ENCODE data around the gene PRLR.

PRLR gene

GRCh38 chr5:35171991-35172390 lies 58.3 kb downstream of the PRLR start:
- in situ Hi-C loops (cut with MboI; ENCODE audit: low pct_unique_long_range_greater_than_20kb, low sequenced_read_pairs, unreplicated experiment), result no loop called here
- no peak for TF ChIP-seq CTCF (IDR thresholded peaks at IDR 0.05; ENCODE audit: extremely low read depth, insufficient read depth, missing control alignments)

DNA sequence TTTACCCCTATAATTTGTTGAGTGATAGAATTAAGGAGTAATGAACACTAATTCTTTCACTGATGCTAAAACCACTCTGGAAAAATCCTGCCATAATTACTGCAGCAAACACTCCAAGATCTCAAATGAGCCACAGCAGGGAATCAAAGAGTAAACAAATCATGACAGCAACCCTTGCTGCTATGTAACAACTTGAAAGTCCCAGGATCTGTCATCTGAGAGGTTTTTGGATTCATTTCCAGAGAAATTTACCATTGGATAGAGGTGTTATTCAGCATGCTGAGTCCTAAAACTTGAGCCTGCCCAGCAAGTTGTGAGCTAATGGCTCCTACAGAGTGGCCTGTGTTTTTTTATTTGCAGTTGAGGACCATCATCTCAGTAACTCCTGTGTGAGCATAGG lies 59.2 kb downstream of the PRLR start:
- TF ChIP-seq CTCF (IDR thresholded peaks at IDR 0.05; ENCODE audit: extremely low read depth, insufficient read depth, missing control alignments), result no peak
- DNase-seq (ENCODE audit: low spot score), result no peak
- in situ Hi-C loops (cut with MboI; ENCODE audit: low pct_unique_long_range_greater_than_20kb, low sequenced_read_pairs, unreplicated experiment), result no loop called here

More at GRCh38 chr5:35171991-35172390, 58.3 kb downstream of the PRLR start:
- no peak for DNase-seq (ENCODE audit: low spot score)

DNA sequence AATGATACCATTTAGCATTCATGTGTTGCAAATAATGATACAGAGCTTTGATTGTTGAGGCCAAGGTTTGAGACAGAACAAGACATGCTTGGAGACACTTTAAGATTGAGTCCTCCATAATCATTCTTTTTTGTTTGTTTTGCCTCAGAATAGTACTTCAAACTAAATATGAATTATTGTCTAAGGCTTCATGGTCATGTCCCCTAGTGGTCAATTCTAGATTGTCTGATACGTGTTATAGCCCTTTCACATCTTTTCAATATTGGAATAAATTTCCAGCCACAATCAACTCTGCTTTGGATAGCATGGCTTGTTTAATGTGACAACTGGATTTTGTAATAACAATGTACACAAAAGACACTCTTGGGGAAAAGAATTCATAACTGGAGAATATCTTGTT lies 64.2 kb downstream of the PRLR start:
- no peak for TF ChIP-seq CTCF (IDR thresholded peaks at IDR 0.05; ENCODE audit: extremely low read depth, insufficient read depth, missing control alignments)
- DNase-seq (ENCODE audit: low spot score), result no peak
- in situ Hi-C loops (cut with MboI; ENCODE audit: low pct_unique_long_range_greater_than_20kb, low sequenced_read_pairs, unreplicated experiment), result no loop called here

DNA sequence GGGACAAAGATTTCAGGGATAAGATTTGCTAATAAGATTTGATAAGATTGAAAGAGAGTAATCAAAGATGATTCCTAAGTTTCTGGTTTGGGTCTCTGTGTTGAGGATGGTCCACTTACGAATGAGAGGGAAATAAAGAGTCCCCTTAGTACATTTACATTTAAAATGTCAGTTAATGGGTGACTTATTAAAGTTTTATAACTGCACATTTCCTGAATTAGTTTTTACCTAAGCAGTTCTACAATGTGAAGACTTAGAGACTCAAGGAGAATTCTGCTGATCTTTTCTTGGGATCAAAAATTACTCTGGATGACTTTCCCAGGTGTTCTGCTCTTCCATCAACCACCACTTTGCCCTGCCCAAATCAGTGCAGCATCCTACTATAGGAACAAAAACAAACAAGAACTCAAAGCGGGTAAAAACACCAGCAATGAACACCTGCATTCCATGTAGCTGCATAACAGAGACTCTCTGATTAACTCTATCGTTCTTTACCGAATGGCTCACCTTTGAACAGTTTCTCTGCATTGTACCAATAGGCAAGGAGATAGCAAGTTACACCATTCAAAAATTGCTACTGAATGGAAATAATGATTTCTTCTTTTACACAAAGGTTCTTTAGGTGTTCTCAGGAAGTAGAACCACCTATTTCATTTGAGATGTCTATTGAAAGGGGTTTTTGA lies 65.3 kb downstream of the PRLR start:
- TF ChIP-seq CTCF (IDR thresholded peaks at IDR 0.05; ENCODE audit: extremely low read depth, insufficient read depth, missing control alignments), result no peak

GRCh38 chr5:35163710-35164033 lies 66.6 kb downstream of the PRLR start:
- no peak for TF ChIP-seq CTCF (IDR thresholded peaks at IDR 0.05; ENCODE audit: extremely low read depth, insufficient read depth, missing control alignments)
- in situ Hi-C loops (cut with MboI; ENCODE audit: low pct_unique_long_range_greater_than_20kb, low sequenced_read_pairs, unreplicated experiment), result no loop called here
- DNase-seq (ENCODE audit: low spot score), result no peak

More for the DNA sequence above, 65.3 kb downstream of the PRLR start:
- in situ Hi-C loops (cut with MboI; ENCODE audit: low pct_unique_long_range_greater_than_20kb, low sequenced_read_pairs, unreplicated experiment), result no loop called here
- DNase-seq (ENCODE audit: low spot score), result no peak

GRCh38 chr5:35162848-35163709 lies 67.2 kb downstream of the PRLR start:
- TF ChIP-seq CTCF (IDR thresholded peaks at IDR 0.05; ENCODE audit: extremely low read depth, insufficient read depth, missing control alignments), result no peak
- no peak for DNase-seq (ENCODE audit: low spot score)
- in situ Hi-C loops (cut with MboI; ENCODE audit: low pct_unique_long_range_greater_than_20kb, low sequenced_read_pairs, unreplicated experiment), result no loop called here

Measured in GM13977 (cell line).